HG03025 (cell line): ENCODE data around the gene PHF2.

Experiments used
- ATAC-seq: cut with Tn5 transposase; IDR thresholded peaks from one replicate; pipeline ENCODE4 v1.9.1; 2021; ENCODE audit warnings: mild to moderate bottlenecking, moderate library complexity; ENCODE audit not compliant: unreplicated experiment, low FRiP score

Gene PHF2

GRCh38 chr9:93576258-93577077, at the start of gene PHF2:
Gene PHF2 (plus strand): TSS chr9:93576584. CDS start chr9:93576774, 190 bp downstream.
- ATAC-seq: no peak

- no peak for ATAC-seq
Observed at GRCh38 chr9:93531374-93531773, 45.0 kb upstream of the PHF2 start.

- ATAC-seq: no peak
Observed at GRCh38 chr9:93532141-93532540, 44.2 kb upstream of the PHF2 start.

- ATAC-seq: no peak
Observed at GRCh38 chr9:93533863-93534262, 42.5 kb upstream of the PHF2 start.

GRCh38 chr9:93536167-93536566, 40.2 kb upstream of the PHF2 start:
- no peak for ATAC-seq

GRCh38 chr9:93536874-93537273, 39.5 kb upstream of the PHF2 start:
- ATAC-seq: no peak

- ATAC-seq: no peak
Observed at GRCh38 chr9:93540305-93540704, 36.1 kb upstream of the PHF2 start.

GRCh38 chr9:93541005-93541404, 35.4 kb upstream of the PHF2 start:
- ATAC-seq: no peak

- no peak for ATAC-seq
Observed at GRCh38 chr9:93541581-93542349, 34.6 kb upstream of the PHF2 start.

- ATAC-seq: no peak
Observed at GRCh38 chr9:93543117-93543516, 33.3 kb upstream of the PHF2 start.

GRCh38 chr9:93546356-93546755, 30.0 kb upstream of the PHF2 start:
- no peak for ATAC-seq

- ATAC-seq: no peak
Observed at GRCh38 chr9:93549611-93550010, 26.8 kb upstream of the PHF2 start.

GRCh38 chr9:93552923-93553322, 23.5 kb upstream of the PHF2 start:
- no peak for ATAC-seq

- no peak for ATAC-seq
Observed at GRCh38 chr9:93555370-93555769, 21.0 kb upstream of the PHF2 start.

- no peak for ATAC-seq
Observed at GRCh38 chr9:93557366-93558137, 18.8 kb upstream of the PHF2 start.

- ATAC-seq: no peak
Observed at GRCh38 chr9:93558503-93558902, 17.9 kb upstream of the PHF2 start.

GRCh38 chr9:93560991-93561390, 15.4 kb upstream of the PHF2 start:
- ATAC-seq: no peak

- ATAC-seq: no peak
Observed at GRCh38 chr9:93562157-93562556, 14.2 kb upstream of the PHF2 start.

- ATAC-seq: no peak
Observed at GRCh38 chr9:93565089-93565488, 11.3 kb upstream of the PHF2 start.

GRCh38 chr9:93566408-93567270, 9.7 kb upstream of the PHF2 start:
- ATAC-seq: peak; percentile 84
